Rectal smooth muscle tissue (tissue), 1 donor: ENCODE measurements around the gene BHLHE23.

Experiments used
- H3K27ac ChIP-seq: one replicate; pipeline ENCODE4 v1.7.0; 2013; ENCODE audit warnings: low read depth, low read length, inconsistent platforms
- H3K27me3 ChIP-seq: one replicate; pipeline ENCODE4 v1.7.0; 2013; ENCODE audit warnings: low read length; ENCODE audit not compliant: control insufficient read depth, insufficient read depth
- H3K36me3 ChIP-seq: one replicate; pipeline ENCODE4 v1.7.0; 2013; ENCODE audit warnings: low read length; ENCODE audit not compliant: control insufficient read depth, insufficient read depth
- H3K4me1 ChIP-seq: one replicate; pipeline ENCODE4 v1.7.0; 2013; ENCODE audit warnings: low read length; ENCODE audit not compliant: control insufficient read depth, insufficient read depth
- H3K4me3 ChIP-seq: one replicate; pipeline ENCODE4 v1.7.0; 2013; ENCODE audit warnings: low read length
- H3K9ac ChIP-seq: one replicate; pipeline ENCODE4 v1.7.0; 2013; ENCODE audit warnings: low read length

The BHLHE23 gene

GRCh38 chr20:63017076-63017825 is 10.5 kb upstream of the BHLHE23 start:
- no peaks in the 10 kb centered on the region for H3K36me3 ChIP-seq
- no peaks in the 10 kb centered on the region for H3K4me1 ChIP-seq
- no peak overlapping the region for H3K4me3 ChIP-seq
- H3K27ac ChIP-seq, result no peak overlapping the region
- H3K27me3 ChIP-seq, result peaks cover 35% of the 10 kb centered on the region
- H3K9ac ChIP-seq, result no peak overlapping the region

- Histone ChIP-seq H3K27ac (no peak overlapping the region), H3K36me3 (no peaks in the 10 kb centered on the region), H3K4me1 (no peaks in the 10 kb centered on the region), H3K9ac (no peak overlapping the region), H3K27me3 (peaks cover 33% of the 10 kb centered on the region), H3K4me3 (no peak overlapping the region)
Measured at GRCh38 chr20:63016514-63017075, 9.8 kb upstream of the BHLHE23 start.

DNA sequence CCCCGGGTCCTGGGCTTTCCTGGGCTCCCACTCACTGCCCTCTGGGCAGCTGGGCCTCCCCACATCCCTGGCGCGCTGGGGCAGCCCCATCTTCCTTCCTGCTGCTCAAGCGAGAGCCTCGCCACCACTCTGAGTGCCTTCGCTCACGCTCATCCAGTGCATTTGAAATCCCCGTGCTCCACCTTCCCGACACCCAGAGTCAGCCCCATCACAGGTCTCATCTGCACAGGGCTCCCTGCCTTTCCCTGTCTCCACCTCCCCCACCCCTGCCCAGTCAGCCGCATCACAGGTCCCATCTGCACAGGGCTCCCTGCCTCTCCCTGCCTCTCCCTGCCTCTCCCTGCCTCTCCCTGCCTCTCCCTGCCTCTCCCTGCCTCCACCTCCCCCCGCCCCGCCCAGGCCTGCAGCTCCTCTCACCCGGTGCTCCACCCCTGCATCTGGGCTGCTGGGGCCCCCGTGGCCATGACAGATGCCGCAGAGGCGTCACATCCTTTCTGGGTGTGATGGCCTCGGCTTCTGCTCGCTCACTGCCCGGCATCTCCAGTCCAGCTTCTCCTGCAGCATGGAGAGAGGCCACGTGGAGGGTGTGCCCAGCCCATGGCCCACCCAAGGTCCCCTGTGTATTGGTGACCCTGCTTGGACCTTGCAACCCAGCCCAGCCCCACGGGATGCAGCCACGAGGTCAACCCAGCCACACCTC is 9.0 kb upstream of the BHLHE23 start:
- Histone ChIP-seq H3K4me3 (no peak overlapping the region), H3K4me1 (no peaks in the 10 kb centered on the region), H3K36me3 (no peaks in the 10 kb centered on the region), H3K27me3 (peaks cover 27% of the 10 kb centered on the region), H3K27ac (no peak overlapping the region), H3K9ac (no peak overlapping the region)

DNA sequence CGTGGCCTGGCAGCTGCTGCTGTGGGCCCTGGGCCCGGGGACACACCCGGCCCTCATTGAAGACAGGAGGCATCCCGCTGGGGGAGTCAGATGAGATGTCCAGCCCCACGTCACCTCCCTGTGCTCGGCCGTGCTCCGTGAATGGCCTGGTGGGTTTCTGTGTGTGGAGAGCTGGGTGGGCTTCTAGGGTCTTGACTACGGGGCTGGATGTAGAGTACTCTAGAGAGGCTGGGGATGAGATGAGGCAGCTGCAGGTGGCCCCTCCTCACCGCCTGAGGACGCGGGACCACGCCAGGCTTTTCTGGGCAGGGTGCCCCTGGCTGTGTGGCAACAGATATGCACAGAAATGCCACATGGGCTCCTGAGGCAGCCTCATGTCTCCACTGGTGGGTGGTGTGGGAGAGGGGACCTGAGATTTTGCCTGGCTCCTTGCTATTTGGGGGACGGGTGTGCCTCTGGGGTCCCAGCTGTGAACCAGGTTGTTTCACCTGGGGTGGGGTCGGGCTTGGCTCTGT is 8.4 kb upstream of the BHLHE23 start:
- H3K27ac ChIP-seq, result no peak overlapping the region
- no peaks in the 10 kb centered on the region for H3K4me1 ChIP-seq
- no peak overlapping the region for H3K9ac ChIP-seq
- peaks cover 26% of the 10 kb centered on the region for H3K27me3 ChIP-seq
- H3K4me3 ChIP-seq, result no peak overlapping the region
- no peaks in the 10 kb centered on the region for H3K36me3 ChIP-seq

- no peaks in the 10 kb centered on the region for H3K36me3 ChIP-seq
- no peak overlapping the region for H3K27ac ChIP-seq
- no peaks in the 10 kb centered on the region for H3K4me1 ChIP-seq
- H3K27me3 ChIP-seq, result peaks cover 30% of the 10 kb centered on the region
- H3K9ac ChIP-seq, result no peak overlapping the region
- H3K4me3 ChIP-seq, result no peak overlapping the region
Measured at GRCh38 chr20:63014710-63015109, 7.9 kb upstream of the BHLHE23 start.

- Histone ChIP-seq H3K36me3 (no peaks in the 10 kb centered on the region), H3K4me3 (no peak overlapping the region), H3K27ac (no peak overlapping the region), H3K4me1 (no peaks in the 10 kb centered on the region), H3K9ac (no peak overlapping the region), H3K27me3 (peaks cover 34% of the 10 kb centered on the region)
Measured at GRCh38 chr20:63014287-63014686, 7.5 kb upstream of the BHLHE23 start.

GRCh38 chr20:63013207-63013606 is 6.4 kb upstream of the BHLHE23 start:
- peaks cover 41% of the 10 kb centered on the region for H3K27me3 ChIP-seq
- no peaks in the 10 kb centered on the region for H3K36me3 ChIP-seq
- no peak overlapping the region for H3K4me3 ChIP-seq
- no peak overlapping the region for H3K27ac ChIP-seq
- no peaks in the 10 kb centered on the region for H3K4me1 ChIP-seq
- no peak overlapping the region for H3K9ac ChIP-seq

DNA sequence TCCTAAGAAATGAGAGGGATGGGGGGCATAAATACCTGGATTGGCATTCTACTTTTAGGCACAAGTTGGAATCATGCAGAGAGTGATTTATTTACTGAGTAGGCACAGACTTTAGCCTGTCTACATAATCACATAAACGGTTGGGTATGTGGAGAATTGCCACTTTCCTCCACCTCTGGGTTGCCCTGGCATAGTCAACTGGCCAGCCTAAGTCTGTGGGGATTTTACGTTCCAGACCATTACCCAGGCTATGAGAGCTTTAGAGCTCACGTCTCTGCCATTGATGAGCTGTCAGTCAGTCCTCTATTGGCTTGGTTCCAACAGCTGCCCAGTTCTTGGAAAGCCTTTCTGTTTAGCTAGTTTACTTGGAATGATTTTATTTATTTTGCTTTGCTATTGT is 5.0 kb upstream of the BHLHE23 start:
- Histone ChIP-seq H3K4me3 (no peak overlapping the region), H3K27me3 (peaks cover 47% of the 10 kb centered on the region), H3K36me3 (no peaks in the 10 kb centered on the region), H3K4me1 (no peaks in the 10 kb centered on the region), H3K9ac (no peak overlapping the region), H3K27ac (no peak overlapping the region)

DNA sequence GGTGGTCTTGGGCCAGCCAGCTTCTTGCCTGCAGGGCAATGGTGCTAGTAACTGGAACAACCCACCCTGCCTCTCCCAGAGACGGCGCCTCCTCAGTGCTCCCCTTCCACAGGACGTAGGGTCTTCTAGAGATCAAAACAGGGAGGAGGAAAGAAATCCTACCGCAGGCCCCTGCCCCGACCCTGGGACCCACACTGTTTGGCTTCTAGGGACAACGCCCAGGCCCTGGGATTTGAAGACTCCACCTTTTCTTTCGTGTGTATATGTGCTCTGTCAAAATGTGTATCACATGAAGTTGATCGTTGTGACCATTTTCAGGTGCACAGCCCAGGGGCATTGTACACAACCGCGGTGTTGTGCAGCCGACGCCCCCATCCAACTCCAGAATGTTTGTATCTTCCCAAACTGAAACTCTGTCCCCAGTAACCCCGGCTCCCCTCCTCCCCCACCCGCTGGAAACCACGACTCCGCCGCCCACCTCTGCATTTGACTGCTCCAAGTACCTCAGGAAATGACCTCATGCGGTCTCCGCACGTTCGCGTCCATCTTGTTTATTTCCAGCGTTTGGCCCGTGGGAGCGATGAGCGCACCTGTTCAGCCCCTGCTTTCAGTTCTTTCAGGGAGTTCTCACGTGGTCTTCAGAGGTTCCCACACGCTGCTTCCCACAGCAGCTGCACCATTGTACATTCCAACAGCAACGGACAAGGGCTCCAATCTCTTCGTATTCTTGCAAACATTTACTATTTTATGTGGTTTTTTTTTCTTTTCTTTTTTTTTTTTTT is 3.4 kb upstream of the BHLHE23 start:
- H3K27me3 ChIP-seq, result peaks cover 48% of the 10 kb centered on the region
- no peak overlapping the region for H3K9ac ChIP-seq
- H3K4me1 ChIP-seq, result no peaks in the 10 kb centered on the region
- H3K36me3 ChIP-seq, result no peaks in the 10 kb centered on the region
- peak overlapping the region; percentile 15 for H3K4me3 ChIP-seq
- H3K27ac ChIP-seq, result no peak overlapping the region

DNA sequence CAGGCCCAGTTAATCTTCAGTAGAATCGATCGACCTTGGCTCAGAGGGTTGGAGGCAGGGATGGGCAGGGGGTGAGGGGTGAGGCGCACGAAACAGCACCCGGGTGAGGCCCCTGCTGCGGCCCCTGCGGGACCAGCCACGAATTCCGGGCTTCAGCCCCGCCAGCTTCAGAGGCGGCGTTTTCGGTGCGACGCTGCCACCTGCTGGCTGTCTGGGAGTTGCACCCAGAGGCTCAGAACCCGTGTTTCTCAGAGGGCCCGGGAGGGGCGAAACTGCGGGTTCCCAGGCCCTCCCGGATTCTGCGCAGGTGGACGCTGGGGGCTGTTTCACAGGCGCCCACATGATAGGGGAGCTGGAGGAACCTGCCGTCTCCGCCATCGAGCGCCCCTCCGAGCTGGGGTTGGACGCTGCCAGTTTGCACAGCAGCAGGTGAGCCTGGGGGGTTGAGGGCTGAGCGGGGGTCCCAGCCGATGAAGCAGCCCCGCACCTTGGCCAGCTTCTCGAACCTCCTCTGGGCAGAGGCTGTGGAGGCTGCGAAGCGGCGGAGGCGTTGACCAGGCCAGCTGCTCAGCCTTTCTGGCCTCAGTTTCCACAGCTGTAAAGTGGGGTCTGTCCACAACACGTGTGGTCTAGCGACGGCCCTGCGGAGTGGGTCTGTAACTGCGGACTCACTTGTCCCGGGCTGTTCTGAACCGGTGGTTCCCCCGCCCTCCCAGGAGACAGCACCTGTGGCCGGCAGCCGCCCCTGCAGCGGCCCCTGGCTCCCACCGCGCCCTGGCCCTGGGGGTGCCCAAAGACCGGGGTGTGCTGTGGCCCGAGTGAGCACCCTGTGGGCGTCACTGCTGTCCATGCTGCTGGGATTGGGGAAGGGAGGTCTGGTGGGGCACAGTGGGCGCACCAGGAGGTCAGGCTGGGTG is 2.5 kb upstream of the BHLHE23 start:
- H3K27ac ChIP-seq, result no peak overlapping the region
- H3K9ac ChIP-seq, result no peak overlapping the region
- H3K36me3 ChIP-seq, result no peaks in the 10 kb centered on the region
- H3K4me1 ChIP-seq, result no peaks in the 10 kb centered on the region
- H3K4me3 ChIP-seq, result peak overlapping the region; percentile 21
- H3K27me3 ChIP-seq, result peaks cover 49% of the 10 kb centered on the region

DNA sequence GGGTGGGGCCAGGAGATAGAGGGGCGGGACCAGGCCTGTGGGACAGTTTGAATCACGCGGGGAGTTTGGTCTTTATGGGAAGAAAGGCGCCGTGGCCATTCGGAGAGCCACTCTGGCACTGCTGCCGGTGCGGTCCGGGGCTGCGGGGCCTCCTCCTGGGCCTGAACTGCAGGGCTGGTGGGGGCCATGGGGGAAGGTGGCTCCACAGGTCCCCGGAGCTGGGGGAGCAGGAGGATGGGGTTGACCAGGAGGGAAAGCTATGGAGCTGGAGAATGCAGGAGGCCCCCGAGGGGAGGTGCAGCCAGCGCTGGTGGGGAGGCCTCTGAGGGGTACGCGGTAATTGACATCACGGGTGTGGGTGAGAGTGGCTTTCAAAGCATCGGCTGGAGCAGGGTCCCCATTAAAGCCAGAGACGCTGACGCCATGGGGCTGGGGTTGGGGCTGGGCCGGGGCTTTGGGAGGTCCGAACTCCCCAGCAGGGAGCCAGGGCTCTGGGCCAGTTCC is 1.8 kb upstream of the BHLHE23 start:
- Histone ChIP-seq H3K9ac (no peak overlapping the region), H3K4me3 (peak overlapping the region; percentile 21), H3K4me1 (no peaks in the 10 kb centered on the region), H3K36me3 (no peaks in the 10 kb centered on the region), H3K27me3 (peaks cover 50% of the 10 kb centered on the region), H3K27ac (no peak overlapping the region)
